GM12878 (cell line): Measurements from ENCODE around the gene CHRM1. TPM values are rescaled to one million over a fixed set of nuclear protein-coding genes. Genes with fewer than 3 reads are reported as not detected.

Source experiments
- ATAC-seq: fragments of 200-7000 bp; cut with Tn5 transposase; 3 replicates; pipeline ENCODE4 v1.9.1; 2020; ENCODE audit warnings: mild to moderate bottlenecking, moderate library complexity
- BruUV-seq: library from RNA; stranded (reverse); fragments of 400-500 nt; replicated peaks from 2 replicates; lab custom pipeline; 2021; lab: Mats Ljungman, UMichigan
- CTCF ChIA-PET: fragments of 300-600 bp; sonication (Branson Sonifier 250); formaldehyde crosslinking; extraction: SDS; loops from one replicate; lab custom pipeline; 2021; ENCODE audit warnings: inconsistent platforms; lab: Yijun Ruan, JAX
- POLR2A ChIA-PET: fragments of 350-600 bp; formaldehyde crosslinking; extraction: SDS; loops from one replicate; lab custom pipeline; 2021; ENCODE audit warnings: inconsistent platforms; lab: Charles Lee
- RAD21 ChIA-PET: fragments of 300-600 bp; sonication (Branson Sonifier 250); formaldehyde crosslinking; loops from one replicate; lab custom pipeline; 2023; ENCODE audit warnings: antibody characterized with exemption; ENCODE audit not compliant: unreplicated experiment; lab: Charles Lee
- SMC1A ChIA-PET: fragments of 300-600 bp; sonication (Branson Sonifier 250); formaldehyde crosslinking; loops from one replicate; lab custom pipeline; 2023; ENCODE audit not compliant: unreplicated experiment, uncharacterized antibody; lab: Charles Lee
- DNase-seq: peaks from one replicate; pipeline ENCODE4 v3.0.0-alpha.2; 2011; ENCODE audit warnings: low read depth, low spot score
- FAIRE-seq: peaks from 3 replicates; lab custom pipeline; 2011; peaks lifted over from hg19 to GRCh38; lab: Jason Lieb, UNC
- H2AFZ ChIP-seq: 2 replicates; pipeline ENCODE4 v1.6.0; 2011; ENCODE audit warnings: low read depth, low read length, control low read depth; ENCODE audit not compliant: control insufficient read depth
- H3K27ac ChIP-seq: 2 replicates; pipeline ENCODE4 v1.5.1; 2011; ENCODE audit warnings: control low read depth; ENCODE audit not compliant: control insufficient read depth, insufficient read depth
- H3K27me3 ChIP-seq, 2 experiments: replicated peaks in 1 of 2; 2 replicates each; pipeline versions ENCODE4 v1.6.0 to v1.6.1; 2011; ENCODE audit warnings: low read length in 1 of 2; ENCODE audit not compliant: control insufficient read depth in 2 of 2, insufficient read depth in 2 of 2
- H3K36me3 ChIP-seq, 2 experiments: 2 replicates each; pipeline ENCODE4 v1.5.1; 2011; ENCODE audit warnings: low read length in 1 of 2; ENCODE audit not compliant: control insufficient read depth in 2 of 2, insufficient read depth in 2 of 2
- H3K4me1 ChIP-seq: 2 replicates; pipeline ENCODE4 v1.6.1; 2011; ENCODE audit warnings: mild to moderate bottlenecking, low read length, moderate library complexity, mixed read lengths; ENCODE audit not compliant: control insufficient read depth, insufficient read depth
- H3K4me2 ChIP-seq: 2 replicates; pipeline ENCODE4 v1.6.0; 2011; ENCODE audit warnings: control low read depth; ENCODE audit not compliant: control insufficient read depth, insufficient read depth
- H3K4me3 ChIP-seq: fragments of 200-600 bp; sonication (generic); 2 replicates; pipeline ENCODE4 v1.5.1; 2016
- H3K79me2 ChIP-seq: 2 replicates; pipeline ENCODE4 v1.6.0; 2011; ENCODE audit warnings: low read length; ENCODE audit not compliant: control insufficient read depth, insufficient read depth
- H3K9ac ChIP-seq: 2 replicates; pipeline ENCODE4 v1.8.0; 2011; ENCODE audit warnings: low read length, control low read depth, mixed read lengths; ENCODE audit not compliant: control insufficient read depth, insufficient read depth
- H3K9me3 ChIP-seq: replicated peaks from 3 replicates; pipeline ENCODE4 v1.5.1; 2011; ENCODE audit warnings: mild to moderate bottlenecking, low read length; ENCODE audit not compliant: control insufficient read depth, insufficient read depth
- H4K20me1 ChIP-seq: 2 replicates; pipeline ENCODE4 v1.6.0; 2011; ENCODE audit not compliant: control insufficient read depth, insufficient read depth
- CBFB ChIP-seq: IDR thresholded peaks from 2 replicates; pipeline ENCODE4 v1.6.1; 2016; ENCODE audit warnings: antibody characterized with exemption, low read depth
- E2F4 ChIP-seq: IDR thresholded peaks from 2 replicates; pipeline ENCODE4 v1.6.1; 2012; ENCODE audit warnings: low read depth, low read length, improper control_type of control experiment
- MLLT1 ChIP-seq: fragments of 450-650 bp; IDR thresholded peaks from 2 replicates; pipeline ENCODE4 v1.6.1; 2016; ENCODE audit warnings: mild to moderate bottlenecking
- NFYB ChIP-seq: IDR thresholded peaks from 2 replicates; pipeline ENCODE4 v1.6.1; 2011; ENCODE audit warnings: low read depth, mild to moderate bottlenecking, low read length, improper control_type of control experiment, moderate library complexity; ENCODE audit not compliant: insufficient read depth
- NR2C2 ChIP-seq: IDR thresholded peaks from 2 replicates; pipeline ENCODE4 v1.6.1; 2011; ENCODE audit warnings: borderline replicate concordance, low read depth; ENCODE audit not compliant: control insufficient read depth, insufficient read length
- POLR2A ChIP-seq: IDR thresholded peaks from 2 replicates; pipeline ENCODE4 v1.6.1; 2011; ENCODE audit warnings: low read depth, mild to moderate bottlenecking, low read length
- RUNX3 ChIP-seq: IDR thresholded peaks from 2 replicates; pipeline ENCODE4 v1.6.1; 2012; ENCODE audit warnings: low read length, inconsistent platforms
- WGBS: methylation state at CpG from one replicate; pipeline ENCODE4 v1.1.6; 2016; ENCODE audit warnings: low lambda C conversion rate; ENCODE audit not compliant: insufficient replicate concordance, insufficient coverage; ENCODE audit errors: missing lambda C conversion rate; 5-methylcytosine and 5-hydroxymethylcytosine counted together
- in situ Hi-C: fragments of 300-500 bp; cut with MboI; formaldehyde crosslinking; loops from 9 replicates; pipeline ENCODE4 v1.14.3; 2018; ENCODE audit warnings: mixed read lengths
- intact Hi-C: fragments of 100-400 bp; cut with micrococcal nuclease; formaldehyde crosslinking; loops from one replicate; pipeline ENCODE4 v1.14.2; 2022; ENCODE audit not compliant: unreplicated experiment
- polyA plus RNA-seq, 11 experiments: library from polyadenylated mRNA; depleted of rRNA in 4 of 11; unstranded in 6 of 11; stranded (reverse) in 5 of 11; fragments of >200 nt; fragmentation: Nextera tagmentation in 4 of 11; fragmentation: Illumina TruSeq in 1 of 11; extraction: Ambion mirVana in 4 of 11; extraction: Trizol in 1 of 11; gene quantifications; 1 replicate in 1 of 11; 2 replicates in 10 of 11; pipeline versions ENCODE4 v1.2.1 to v1.2.3, GENCODE V29; 2011 to 2016; ENCODE audit warnings: inconsistent platforms in 2 of 11, missing spikeins in 2 of 11, low read depth in 1 of 11
- total RNA-seq, 4 experiments: library from RNA; depleted of rRNA in 3 of 4; stranded (reverse); fragments of >200 nt in 3 of 4; fragmentation: Illumina TruSeq in 1 of 4; extraction: Trizol in 1 of 4; gene quantifications; 2 replicates each; pipeline versions ENCODE4 v1.2.1 to v1.2.3, GENCODE V29; 2013 to 2021
- TF ChIP-seq, protein P1 (sequence below), 3 experiments: IDR thresholded peaks in 2 of 3; conservative IDR thresholded peaks in 1 of 3; 2 replicates each; pipeline ENCODE4 v1.5.1; 2011; ENCODE audit warnings: low read depth in 3 of 3, low read length in 3 of 3, mild to moderate bottlenecking in 3 of 3, control low read depth in 2 of 3, moderate library complexity in 2 of 3, inconsistent platforms in 1 of 3, mixed read lengths in 1 of 3; ENCODE audit not compliant: control insufficient read depth in 2 of 3, insufficient read depth in 1 of 3; ENCODE audit errors: extremely low read depth in 1 of 3

The CHRM1 gene
- total and polyA plus RNA-seq, 10 of the 15 experiments (the other 5 are each of a cell fraction or from before 2014, with no cell fraction given), result not detected

DNA sequence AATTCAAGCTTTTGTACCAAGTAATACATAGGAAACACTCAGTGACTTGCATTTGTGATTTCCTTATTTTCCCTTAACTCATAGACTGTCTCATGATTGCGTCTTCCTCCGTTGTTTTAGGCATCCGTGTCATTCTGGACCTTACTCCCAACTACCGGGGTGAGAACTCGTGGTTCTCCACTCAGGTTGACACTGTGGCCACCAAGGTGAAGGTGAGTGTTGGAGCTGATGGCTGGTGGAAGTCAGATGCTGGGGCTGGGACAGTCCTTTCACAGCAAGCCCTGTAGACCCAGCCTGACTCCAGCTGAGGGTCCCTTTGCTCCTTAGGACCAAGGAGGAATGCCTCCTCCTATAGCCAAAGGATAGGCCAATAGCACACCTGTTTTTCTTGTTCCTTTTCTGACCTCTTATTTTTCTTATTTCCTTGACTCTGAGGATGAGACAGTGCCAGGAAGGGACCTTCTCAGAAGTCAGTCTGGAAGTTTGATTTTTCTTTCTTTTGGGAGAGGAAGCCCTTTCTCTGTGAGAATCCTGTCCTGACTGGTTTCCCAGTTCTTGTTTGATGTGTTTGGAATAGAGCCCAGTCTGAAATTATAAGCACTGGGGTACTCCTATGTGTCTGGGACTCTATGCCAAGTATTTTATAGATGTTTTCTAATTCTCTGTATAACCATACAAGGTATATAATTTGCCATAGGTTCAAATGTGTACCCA is 38.2 kb downstream of the CHRM1 start:
- ChIA-PET CTCF (interaction anchor here (1.9 to 5.7 kb wide), 5 partner anchors 20 to 96 kb away, joined by 5 to 38 read pairs (median 20); partner anchors contain the start of genes NXF1 and TMEM179B), SMC1A (interaction anchor here (1.2 to 1.7 kb wide), 2 partner anchors 23 to 488 kb away, joined by 3 read pairs; no protein-coding TSS in a partner anchor), POLR2A (interaction anchor here (0.5 to 4.4 kb wide), 6 partner anchors 20 to 734 kb away, joined by 3 to 41 read pairs (median 4); partner anchors contain the start of gene TMEM179B), RAD21 (interaction anchor here (0.7 kb wide), 1 partner anchor 123 kb away, joined by 3 read pairs; no protein-coding TSS in a partner anchor)
- Histone ChIP-seq H3K27me3 (no peaks in the 10 kb centered on the region), H3K36me3 (peaks cover 30 to 34% of the 10 kb centered on the region in 2 experiments), H3K4me2 (peak overlapping the region; percentile 98), H3K4me1 (peaks cover 15% of the 10 kb centered on the region), H3K9ac (peak overlapping the region; percentile 96), H3K27ac (peak overlapping the region; percentile 34), H3K4me3 (peak overlapping the region; percentile 91), H2AFZ (no peak overlapping the region), H3K79me2 (peaks cover 47% of the 10 kb centered on the region), H4K20me1 (0 out of 2 replicates have a peak, but pooled peaks cover 3% of the 10 kb centered on the region), H3K9me3 (no peaks in the 10 kb centered on the region)
- FAIRE-seq (no peak), DNase-seq (no peak), ATAC-seq (no peak)
- in situ Hi-C loops (no loop called here), intact Hi-C loops (loop anchor here (5.0 kb wide), 1 partner anchor 96 kb away; the partner anchor contains the start of gene TMEM179B)
- TF ChIP-seq RUNX3 (no peak), POLR2A (peak; percentile 70), CBFB (no peak), E2F4 (no peak), MLLT1 (0 out of 2 replicates have a peak, but pooled peaks have one; percentile 40), NR2C2 (no peak), NFYB (no peak)
- TF ChIP-seq, protein P1, sequence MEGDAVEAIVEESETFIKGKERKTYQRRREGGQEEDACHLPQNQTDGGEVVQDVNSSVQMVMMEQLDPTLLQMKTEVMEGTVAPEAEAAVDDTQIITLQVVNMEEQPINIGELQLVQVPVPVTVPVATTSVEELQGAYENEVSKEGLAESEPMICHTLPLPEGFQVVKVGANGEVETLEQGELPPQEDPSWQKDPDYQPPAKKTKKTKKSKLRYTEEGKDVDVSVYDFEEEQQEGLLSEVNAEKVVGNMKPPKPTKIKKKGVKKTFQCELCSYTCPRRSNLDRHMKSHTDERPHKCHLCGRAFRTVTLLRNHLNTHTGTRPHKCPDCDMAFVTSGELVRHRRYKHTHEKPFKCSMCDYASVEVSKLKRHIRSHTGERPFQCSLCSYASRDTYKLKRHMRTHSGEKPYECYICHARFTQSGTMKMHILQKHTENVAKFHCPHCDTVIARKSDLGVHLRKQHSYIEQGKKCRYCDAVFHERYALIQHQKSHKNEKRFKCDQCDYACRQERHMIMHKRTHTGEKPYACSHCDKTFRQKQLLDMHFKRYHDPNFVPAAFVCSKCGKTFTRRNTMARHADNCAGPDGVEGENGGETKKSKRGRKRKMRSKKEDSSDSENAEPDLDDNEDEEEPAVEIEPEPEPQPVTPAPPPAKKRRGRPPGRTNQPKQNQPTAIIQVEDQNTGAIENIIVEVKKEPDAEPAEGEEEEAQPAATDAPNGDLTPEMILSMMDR (IDR thresholded peaks at IDR 0.05 in 2 of 3, conservative IDR thresholded peaks at IDR 0.05 in 1 of 3; ENCODE audit: control insufficient read depth in 2 of 3, extremely low read depth in 1 of 3, insufficient read depth in 1 of 3, low read depth in 3 of 3, low read length in 3 of 3), result no peak
- 78% methylated on average over 5 of the region's 5 CpGs for WGBS
- BruUV-seq, result no TSS peak
